Measurements from ENCODE around the gene ESPL1.

DNA sequence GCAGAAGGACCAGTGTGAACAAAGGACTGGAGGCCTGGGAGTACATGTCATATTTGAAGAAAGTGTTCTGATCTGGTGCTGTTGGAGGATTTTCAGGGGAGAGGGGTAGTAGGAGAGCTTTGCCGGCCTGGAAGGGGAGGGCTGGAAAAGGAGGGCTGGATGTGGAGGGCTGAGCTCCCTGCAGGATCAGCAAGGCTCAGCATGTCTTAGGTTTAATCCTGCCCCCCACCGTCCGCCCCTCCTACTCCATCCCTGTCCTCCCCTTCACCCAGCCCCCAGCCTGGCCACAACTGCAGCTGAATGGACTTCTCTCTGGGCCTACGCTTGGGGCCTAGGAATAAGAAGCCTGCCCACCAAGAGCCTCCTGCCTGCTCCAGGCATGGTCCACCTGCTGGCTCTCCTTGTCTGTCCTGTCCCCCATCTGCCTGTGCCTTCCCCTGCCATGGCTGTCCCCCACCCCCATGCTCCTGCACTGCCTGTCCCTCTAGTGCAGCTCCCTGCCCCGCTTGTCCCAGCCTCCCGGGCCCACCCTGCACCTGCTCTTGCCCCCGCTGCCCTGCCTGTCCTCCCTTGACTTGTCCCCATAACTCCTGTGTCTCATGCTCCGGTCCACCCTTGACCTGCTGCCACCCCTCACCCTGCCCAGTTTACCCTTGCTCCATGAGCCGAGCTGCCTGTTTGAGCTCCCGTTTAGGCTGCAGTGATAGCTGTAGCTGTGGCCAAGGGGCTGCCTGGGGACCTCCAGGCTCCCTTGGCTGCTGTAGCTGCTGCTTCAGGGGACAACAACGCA, 26.3 kb upstream of the ESPL1 start:
- no peak for TF ChIP-seq EZH2 (IDR thresholded peaks at IDR 0.05; ENCODE audit: insufficient read depth, poor library complexity, severe bottlenecking)
- no peak for TF ChIP-seq EZH2phosphoT487 (IDR thresholded peaks at IDR 0.05; ENCODE audit: insufficient read depth, low read depth)
